GM12878 (cell line): Measurements from ENCODE around the gene DPM2. TPM values are rescaled to one million over a fixed set of nuclear protein-coding genes. Genes with fewer than 3 reads are reported as not detected.

Experiments used
- ATAC-seq: fragments of 200-7000 bp; cut with Tn5 transposase; 3 replicates; pipeline ENCODE4 v1.9.1; 2020; ENCODE audit warnings: mild to moderate bottlenecking, moderate library complexity
- BruUV-seq: library from RNA; stranded (reverse); fragments of 400-500 nt; replicated peaks from 2 replicates; lab custom pipeline; 2021; lab: Mats Ljungman, UMichigan
- CTCF ChIA-PET: fragments of 300-600 bp; sonication (Branson Sonifier 250); formaldehyde crosslinking; extraction: SDS; loops from one replicate; lab custom pipeline; 2021; ENCODE audit warnings: inconsistent platforms; lab: Yijun Ruan, JAX
- POLR2A ChIA-PET: fragments of 350-600 bp; formaldehyde crosslinking; extraction: SDS; loops from one replicate; lab custom pipeline; 2021; ENCODE audit warnings: inconsistent platforms; lab: Charles Lee
- RAD21 ChIA-PET: fragments of 300-600 bp; sonication (Branson Sonifier 250); formaldehyde crosslinking; loops from one replicate; lab custom pipeline; 2023; ENCODE audit warnings: antibody characterized with exemption; ENCODE audit not compliant: unreplicated experiment; lab: Charles Lee
- SMC1A ChIA-PET: fragments of 300-600 bp; sonication (Branson Sonifier 250); formaldehyde crosslinking; loops from one replicate; lab custom pipeline; 2023; ENCODE audit not compliant: unreplicated experiment, uncharacterized antibody; lab: Charles Lee
- DNase-seq: peaks from one replicate; pipeline ENCODE4 v3.0.0-alpha.2; 2011; ENCODE audit warnings: low read depth, low spot score
- FAIRE-seq: peaks from 3 replicates; lab custom pipeline; 2011; peaks lifted over from hg19 to GRCh38; lab: Jason Lieb, UNC
- H2AFZ ChIP-seq: 2 replicates; pipeline ENCODE4 v1.6.0; 2011; ENCODE audit warnings: low read depth, low read length, control low read depth; ENCODE audit not compliant: control insufficient read depth
- H3K27ac ChIP-seq: 2 replicates; pipeline ENCODE4 v1.5.1; 2011; ENCODE audit warnings: control low read depth; ENCODE audit not compliant: control insufficient read depth, insufficient read depth
- H3K27me3 ChIP-seq, 2 experiments: replicated peaks in 1 of 2; 2 replicates each; pipeline versions ENCODE4 v1.6.0 to v1.6.1; 2011; ENCODE audit warnings: low read length in 1 of 2; ENCODE audit not compliant: control insufficient read depth in 2 of 2, insufficient read depth in 2 of 2
- H3K36me3 ChIP-seq, 2 experiments: 2 replicates each; pipeline ENCODE4 v1.5.1; 2011; ENCODE audit warnings: low read length in 1 of 2; ENCODE audit not compliant: control insufficient read depth in 2 of 2, insufficient read depth in 2 of 2
- H3K4me1 ChIP-seq: 2 replicates; pipeline ENCODE4 v1.6.1; 2011; ENCODE audit warnings: mild to moderate bottlenecking, low read length, moderate library complexity, mixed read lengths; ENCODE audit not compliant: control insufficient read depth, insufficient read depth
- H3K4me2 ChIP-seq: 2 replicates; pipeline ENCODE4 v1.6.0; 2011; ENCODE audit warnings: control low read depth; ENCODE audit not compliant: control insufficient read depth, insufficient read depth
- H3K4me3 ChIP-seq: fragments of 200-600 bp; sonication (generic); 2 replicates; pipeline ENCODE4 v1.5.1; 2016
- H3K79me2 ChIP-seq: 2 replicates; pipeline ENCODE4 v1.6.0; 2011; ENCODE audit warnings: low read length; ENCODE audit not compliant: control insufficient read depth, insufficient read depth
- H3K9ac ChIP-seq: 2 replicates; pipeline ENCODE4 v1.8.0; 2011; ENCODE audit warnings: low read length, control low read depth, mixed read lengths; ENCODE audit not compliant: control insufficient read depth, insufficient read depth
- H3K9me3 ChIP-seq: replicated peaks from 3 replicates; pipeline ENCODE4 v1.5.1; 2011; ENCODE audit warnings: mild to moderate bottlenecking, low read length; ENCODE audit not compliant: control insufficient read depth, insufficient read depth
- H4K20me1 ChIP-seq: 2 replicates; pipeline ENCODE4 v1.6.0; 2011; ENCODE audit not compliant: control insufficient read depth, insufficient read depth
- ASH2L ChIP-seq: fragments of 300-600, 200-600 bp; sonication (generic); IDR thresholded peaks from 2 replicates; pipeline ENCODE4 v1.6.1; 2017; ENCODE audit warnings: low read depth, mild to moderate bottlenecking, borderline replicate concordance
- ATF2 ChIP-seq: IDR thresholded peaks from 2 replicates; pipeline ENCODE4 v1.6.1; 2012; ENCODE audit warnings: low read length, inconsistent platforms
- BHLHE40 ChIP-seq, 2 experiments: fragments of 450-650 bp in 1 of 2; IDR thresholded peaks; 2 replicates each; pipeline ENCODE4 v1.6.1; 2011 to 2017; ENCODE audit warnings: low read depth in 2 of 2, borderline replicate concordance in 1 of 2, improper control_type of control experiment in 1 of 2, low read length in 1 of 2, mild to moderate bottlenecking in 1 of 2
- CBX5 ChIP-seq: sonication (generic); IDR thresholded peaks from 2 replicates; pipeline ENCODE4 v1.6.1; 2016; ENCODE audit warnings: low read depth, moderate library complexity, mild to moderate bottlenecking, inconsistent platforms
- CEBPB ChIP-seq, 2 experiments: fragments of 150-350 bp in 1 of 2; IDR thresholded peaks; 2 replicates each; pipeline ENCODE4 v1.6.1; 2012 to 2014; ENCODE audit warnings: low read depth in 2 of 2, low read length in 2 of 2, borderline replicate concordance in 1 of 2, inconsistent platforms in 1 of 2
- HSF1 ChIP-seq: fragments of 150-350 bp; IDR thresholded peaks from 2 replicates; pipeline ENCODE4 v1.6.1; 2014; ENCODE audit warnings: mild to moderate bottlenecking, low read depth, low read length
- KLF5 ChIP-seq: fragments of 450-650 bp; IDR thresholded peaks from 2 replicates; pipeline ENCODE4 v1.6.1; 2014; ENCODE audit warnings: mild to moderate bottlenecking; ENCODE audit not compliant: partially characterized antibody
- PAX5 ChIP-seq: IDR thresholded peaks from 2 replicates; pipeline ENCODE4 v1.6.1; 2011; ENCODE audit warnings: low read depth, low read length, borderline replicate concordance
- RAD21 ChIP-seq: IDR thresholded peaks from 2 replicates; pipeline ENCODE4 v1.6.1; 2011; ENCODE audit warnings: mild to moderate bottlenecking, low read depth, low read length, moderate library complexity; ENCODE audit not compliant: insufficient read depth
- RB1 ChIP-seq: fragments of 450-650 bp; formaldehyde crosslinking; IDR thresholded peaks from 2 replicates; pipeline ENCODE4 v1.6.1; 2017; ENCODE audit warnings: mild to moderate bottlenecking, borderline replicate concordance
- RUNX3 ChIP-seq: IDR thresholded peaks from 2 replicates; pipeline ENCODE4 v1.6.1; 2012; ENCODE audit warnings: low read length, inconsistent platforms
- SMARCA5 ChIP-seq: fragments of 450-650 bp; IDR thresholded peaks from 2 replicates; pipeline ENCODE4 v1.6.1; 2017; ENCODE audit warnings: mild to moderate bottlenecking
- WRNIP1 ChIP-seq: IDR thresholded peaks from 2 replicates; pipeline ENCODE4 v1.6.1; 2011; ENCODE audit warnings: low read depth, low read length, improper control_type of control experiment, borderline replicate concordance
- YBX1 ChIP-seq: fragments of 450-650 bp; IDR thresholded peaks from 2 replicates; pipeline ENCODE4 v1.6.1; 2016; ENCODE audit warnings: antibody characterized with exemption
- ZNF687 ChIP-seq: fragments of 450-650 bp; IDR thresholded peaks from 2 replicates; pipeline ENCODE4 v1.6.1; 2017; ENCODE audit warnings: mild to moderate bottlenecking, moderate library complexity
- ZSCAN29 ChIP-seq: fragments of 450-650 bp; IDR thresholded peaks from 2 replicates; pipeline ENCODE4 v1.6.1; 2017; ENCODE audit warnings: mild to moderate bottlenecking, moderate library complexity
- ZZZ3 ChIP-seq: IDR thresholded peaks from 2 replicates; pipeline ENCODE4 v1.6.1; 2011; ENCODE audit warnings: low read depth; ENCODE audit not compliant: control insufficient read depth, insufficient read length
- WGBS: methylation state at CpG from one replicate; pipeline ENCODE4 v1.1.6; 2016; ENCODE audit warnings: low lambda C conversion rate; ENCODE audit not compliant: insufficient replicate concordance, insufficient coverage; ENCODE audit errors: missing lambda C conversion rate; 5-methylcytosine and 5-hydroxymethylcytosine counted together
- in situ Hi-C: fragments of 300-500 bp; cut with MboI; formaldehyde crosslinking; loops from 9 replicates; pipeline ENCODE4 v1.14.3; 2018; ENCODE audit warnings: mixed read lengths
- intact Hi-C: fragments of 100-400 bp; cut with micrococcal nuclease; formaldehyde crosslinking; loops from one replicate; pipeline ENCODE4 v1.14.2; 2022; ENCODE audit not compliant: unreplicated experiment
- polyA plus RNA-seq, 11 experiments: library from polyadenylated mRNA; depleted of rRNA in 4 of 11; unstranded in 6 of 11; stranded (reverse) in 5 of 11; fragments of >200 nt; fragmentation: Nextera tagmentation in 4 of 11; fragmentation: Illumina TruSeq in 1 of 11; extraction: Ambion mirVana in 4 of 11; extraction: Trizol in 1 of 11; gene quantifications; 1 replicate in 1 of 11; 2 replicates in 10 of 11; pipeline versions ENCODE4 v1.2.1 to v1.2.3, GENCODE V29; 2011 to 2016; ENCODE audit warnings: inconsistent platforms in 2 of 11, missing spikeins in 2 of 11, low read depth in 1 of 11
- total RNA-seq, 4 experiments: library from RNA; depleted of rRNA in 3 of 4; stranded (reverse); fragments of >200 nt in 3 of 4; fragmentation: Illumina TruSeq in 1 of 4; extraction: Trizol in 1 of 4; gene quantifications; 2 replicates each; pipeline versions ENCODE4 v1.2.1 to v1.2.3, GENCODE V29; 2013 to 2021

The DPM2 gene
- total and polyA plus RNA-seq, 10 of the 15 experiments (the other 5 are each of a cell fraction or from before 2014, with no cell fraction given): 22.7 to 77.9 (median 44.7) TPM

GRCh38 chr9:127895811-127896210, 41.8 kb downstream of the DPM2 start (continued):
- TF ChIP-seq ZNF687: no peak
- TF ChIP-seq CEBPB (IDR thresholded peaks at IDR 0.05; ENCODE audit: borderline replicate concordance in 1 of 2, low read depth in 2 of 2, low read length in 2 of 2): no peak
- no peak for TF ChIP-seq BHLHE40 (IDR thresholded peaks at IDR 0.05; ENCODE audit: borderline replicate concordance in 1 of 2, low read depth in 2 of 2, low read length in 1 of 2)
- TF ChIP-seq KLF5: no peak
- TF ChIP-seq CBX5: no peak
- TF ChIP-seq, all 136 proteins: peak for 0

- in situ Hi-C loops: no loop called here
- peaks cover 15% of the 10 kb centered on the region; the same call in 2 of the 3 replicates for H3K9me3 ChIP-seq
- no TSS peak for BruUV-seq
- H3K27ac ChIP-seq: no peak overlapping the region
- DNase-seq (no peak), ATAC-seq (no peak), FAIRE-seq (no peak)
- SMC1A ChIA-PET: interaction anchor here (0.7 kb wide), 1 partner anchor 147 kb away, joined by 3 read pairs; no protein-coding TSS in a partner anchor
- no peaks in the 10 kb centered on the region for H4K20me1 ChIP-seq
- 94% methylated on average over 4 of the region's 4 CpGs for WGBS
- POLR2A ChIA-PET: interaction anchor here (0.6 kb wide), 1 partner anchor 148 kb away, joined by 4 read pairs; no protein-coding TSS in a partner anchor
- RAD21 ChIA-PET: no interaction called here
- H3K27me3 ChIP-seq: no peaks in the 10 kb centered on the region
- CTCF ChIA-PET: interaction anchor here (1.2 kb wide), 1 partner anchor 24 kb away, joined by 3 read pairs; the partner anchor contains the start of gene ST6GALNAC4
- no peaks in the 10 kb centered on the region; the same call in 1 of the 2 replicates for H3K79me2 ChIP-seq
- peaks cover 10% of the 10 kb centered on the region for H3K4me1 ChIP-seq
- no peak overlapping the region for H3K9ac ChIP-seq
- no peak overlapping the region for H2AFZ ChIP-seq
- H3K36me3 ChIP-seq: peaks cover 13 to 16% of the 10 kb centered on the region in 2 experiments; a peak in 3 of 4 replicates
- intact Hi-C loops: no loop called here
- no peak overlapping the region for H3K4me3 ChIP-seq
- H3K4me2 ChIP-seq: no peak overlapping the region
- TF ChIP-seq SMARCA5: no peak
- TF ChIP-seq ATF2: no peak
- no peak for TF ChIP-seq HSF1
- no peak for TF ChIP-seq RAD21
- no peak for TF ChIP-seq WRNIP1
- TF ChIP-seq RUNX3: no peak
- no peak for TF ChIP-seq RB1
- TF ChIP-seq YBX1: no peak
- TF ChIP-seq PAX5: no peak
- no peak for TF ChIP-seq ASH2L
- no peak for TF ChIP-seq ZSCAN29
- no peak for TF ChIP-seq ZZZ3
Observed at GRCh38 chr9:127893392-127893791, 44.3 kb downstream of the DPM2 start.
